PC-3 (cell line): Measurements from ENCODE around the gene LSP1. TPM values are rescaled to one million over a fixed set of nuclear protein-coding genes. Genes with fewer than 3 reads are reported as not detected.
A peak's percentile ranks its signal among the peaks of the same experiment; 100 is the strongest.

Source experiments
- ATAC-seq: fragments of 200-7000 bp; cut with Tn5 transposase; 2 replicates; pipeline ENCODE4 v1.9.1; 2020; ENCODE audit warnings: mild to moderate bottlenecking, moderate library complexity
- BruUV-seq: library from RNA; stranded (reverse); fragments of 400-500 nt; replicated peaks from 2 replicates; lab custom pipeline; 2021; lab: Mats Ljungman, UMichigan
- CTCF ChIA-PET: fragments of 300-600 bp; sonication (Branson Sonifier 250); formaldehyde crosslinking; loops from one replicate; lab custom pipeline; 2022; ENCODE audit warnings: antibody characterized with exemption; lab: Charles Lee
- POLR2A ChIA-PET: fragments of 300-600 bp; sonication (Branson Sonifier 250); formaldehyde crosslinking; loops from one replicate; lab custom pipeline; 2022; ENCODE audit warnings: antibody characterized with exemption; ENCODE audit not compliant: unreplicated experiment; lab: Charles Lee
- DNase-seq: peaks from one replicate; pipeline ENCODE4 v3.0.0-alpha.2; 2015
- H2AFZ ChIP-seq: fragments of 300-600 bp; sonication (generic); 2 replicates; pipeline ENCODE4 v1.6.0; 2016; ENCODE audit warnings: antibody characterized with exemption, low read length
- H3F3A ChIP-seq: fragments of 300-600 bp; sonication (generic); one replicate; pipeline ENCODE4 v1.6.0; 2017; ENCODE audit warnings: antibody characterized with exemption, low read length, control low read depth, mild to moderate bottlenecking; ENCODE audit not compliant: unreplicated experiment
- H3K27ac ChIP-seq: fragments of 300-600 bp; sonication (generic); 2 replicates; pipeline ENCODE4 v1.5.1; 2016; ENCODE audit warnings: mild to moderate bottlenecking, low read length
- H3K27me3 ChIP-seq: fragments of 300-600 bp; sonication (generic); 2 replicates; pipeline ENCODE4 v1.6.1; 2016; ENCODE audit warnings: low read length, mixed read lengths
- H3K36me3 ChIP-seq: fragments of 300-600 bp; sonication (generic); 2 replicates; pipeline ENCODE4 v1.6.1; 2016; ENCODE audit warnings: low read depth, mixed run types, low read length, mixed read lengths
- H3K4me1 ChIP-seq: fragments of 300-600 bp; sonication (generic); 2 replicates; pipeline ENCODE4 v1.5.1; 2016; ENCODE audit warnings: low read length; ENCODE audit not compliant: insufficient read depth
- H3K4me2 ChIP-seq: fragments of 300-600 bp; sonication (generic); 2 replicates; pipeline ENCODE4 v1.6.0; 2016; ENCODE audit warnings: low read length
- H3K4me3 ChIP-seq: fragments of 300-600 bp; sonication (generic); 2 replicates; pipeline ENCODE4 v1.5.1; 2016; ENCODE audit warnings: mild to moderate bottlenecking, low read length, mixed read lengths
- H3K79me2 ChIP-seq: fragments of 300-600 bp; sonication (generic); 2 replicates; pipeline ENCODE4 v1.6.1; 2017; ENCODE audit warnings: low read length, mixed read lengths
- H3K9ac ChIP-seq: fragments of 300-600 bp; sonication (generic); 2 replicates; pipeline ENCODE4 v1.6.0; 2016; ENCODE audit warnings: mild to moderate bottlenecking, low read length
- H3K9me2 ChIP-seq: fragments of 300-600 bp; sonication (generic); replicated peaks from 2 replicates; pipeline ENCODE4 v1.6.1; 2016; ENCODE audit warnings: mixed run types, low read length, mixed read lengths
- H3K9me3 ChIP-seq: fragments of 300-600 bp; sonication (generic); 2 replicates; pipeline ENCODE4 v1.6.1; 2016; ENCODE audit warnings: low read length, mixed read lengths
- H4K20me1 ChIP-seq: fragments of 300-600 bp; sonication (generic); 2 replicates; pipeline ENCODE4 v1.6.1; 2016; ENCODE audit warnings: low read length, mixed read lengths
- CTCF ChIP-seq: fragments of 300-600 bp; sonication (generic); conservative IDR thresholded peaks from 2 replicates; pipeline ENCODE4 v1.5.1; 2017; ENCODE audit warnings: antibody characterized with exemption, low read depth, mild to moderate bottlenecking, low read length
- EZH2 ChIP-seq: fragments of 300-600 bp; sonication (generic); IDR thresholded peaks from one replicate; pipeline ENCODE4 v1.6.1; 2017; ENCODE audit warnings: antibody characterized with exemption, mild to moderate bottlenecking, low read length; ENCODE audit not compliant: unreplicated experiment
- EZH2phosphoT487 ChIP-seq: fragments of 300-600 bp; sonication (generic); IDR thresholded peaks from 2 replicates; pipeline ENCODE4 v1.6.1; 2018; ENCODE audit warnings: mild to moderate bottlenecking, antibody characterized with exemption, low read length, borderline replicate concordance
- intact Hi-C: fragments of 100-400 bp; cut with micrococcal nuclease; formaldehyde crosslinking; loops from 2 replicates; pipeline ENCODE4 v1.9.0; 2023
- total RNA-seq: library from RNA; depleted of rRNA; stranded (reverse); fragments of >200 nt; gene quantifications from 2 replicates; pipeline ENCODE4 v1.2.3, GENCODE V29; 2014

Gene LSP1
- total RNA-seq, 1 experiment from 2014 or later = not detected

GRCh38 chr11:1820463-1821325 is 32.2 kb upstream of the LSP1 start:
- Histone ChIP-seq H3K9me2 (no peaks in the 10 kb centered on the region), H3K4me2 (no peak overlapping the region), H3K27ac (no peak overlapping the region), H3K9ac (no peak overlapping the region), H2AFZ (no peak overlapping the region), H3K36me3 (no peaks in the 10 kb centered on the region), H3F3A (no peaks in the 10 kb centered on the region), H3K79me2 (no peaks in the 10 kb centered on the region), H3K4me3 (no peak overlapping the region), H4K20me1 (no peaks in the 10 kb centered on the region), H3K27me3 (no peaks in the 10 kb centered on the region), H3K9me3 (no peaks in the 10 kb centered on the region), H3K4me1 (no peaks in the 10 kb centered on the region)
- ATAC-seq (no peak), DNase-seq (peak; percentile 43)
- intact Hi-C loops = no loop called here
- CTCF ChIA-PET = no interaction called here
- no TSS peak for BruUV-seq
- POLR2A ChIA-PET = no interaction called here
- no peak for TF ChIP-seq CTCF
- TF ChIP-seq EZH2 = no peak
- TF ChIP-seq EZH2phosphoT487 = no peak

- POLR2A ChIA-PET = no interaction called here
Observed at GRCh38 chr11:1821562-1821961, 31.3 kb upstream of the LSP1 start.

More at GRCh38 chr11:1821562-1821961, 31.3 kb upstream of the LSP1 start:
- Histone ChIP-seq H3K4me1 (peaks cover under 1% of the 10 kb centered on the region; the same call in 1 of the 2 replicates), H3K9ac (no peak overlapping the region), H3K4me2 (no peak overlapping the region), H3K27ac (no peak overlapping the region), H3K4me3 (no peak overlapping the region), H3F3A (no peaks in the 10 kb centered on the region), H3K36me3 (no peaks in the 10 kb centered on the region), H2AFZ (no peak overlapping the region), H3K9me3 (no peaks in the 10 kb centered on the region), H3K9me2 (no peaks in the 10 kb centered on the region), H3K27me3 (no peaks in the 10 kb centered on the region), H3K79me2 (no peaks in the 10 kb centered on the region), H4K20me1 (no peaks in the 10 kb centered on the region)
- CTCF ChIA-PET = no interaction called here
- no peak for TF ChIP-seq CTCF
- no peak for TF ChIP-seq EZH2phosphoT487
- TF ChIP-seq EZH2 = no peak
- DNase-seq (no peak), ATAC-seq (no peak)
- no TSS peak for BruUV-seq
- intact Hi-C loops = no loop called here
